Immature natural killer cell (primary cell): ENCODE data around the gene METTL25B. TPM values are rescaled to one million over a fixed set of nuclear protein-coding genes. Genes with fewer than 3 reads are reported as not detected.
A peak's percentile ranks its signal among the peaks of the same experiment; 100 is the strongest.

Experiments
- DNase-seq, 3 donors: peaks; one replicate each; pipeline ENCODE4 v3.0.0; 2022; ENCODE audit warnings: mixed read lengths in 1 of 3
- H3K27ac Mint-ChIP-seq, 6 donors: one replicate each; pipeline ENCODE4 v1.8.0; 2020; ENCODE audit warnings: mixed read lengths in 6 of 6, mild to moderate bottlenecking in 5 of 6, inconsistent platforms in 4 of 6, moderate library complexity in 3 of 6
- H3K27me3 Mint-ChIP-seq, 3 donors: one replicate each; pipeline ENCODE4 v1.8.0; 2020 to 2021; ENCODE audit warnings: low read depth in 3 of 3, mild to moderate bottlenecking in 3 of 3, mixed read lengths in 3 of 3, moderate library complexity in 3 of 3, inconsistent platforms in 1 of 3
- H3K36me3 Mint-ChIP-seq, 3 donors: one replicate each; pipeline ENCODE4 v1.8.0; 2020; ENCODE audit warnings: mixed read lengths in 3 of 3, inconsistent platforms in 2 of 3, mild to moderate bottlenecking in 2 of 3
- H3K4me1 Mint-ChIP-seq, 2 donors: one replicate each; pipeline ENCODE4 v1.8.0; 2020; ENCODE audit warnings: inconsistent platforms in 2 of 2, mild to moderate bottlenecking in 2 of 2, mixed read lengths in 2 of 2, moderate library complexity in 1 of 2
- H3K4me3 Mint-ChIP-seq, 5 donors: one replicate each; pipeline ENCODE4 v1.8.0; 2020; ENCODE audit warnings: mild to moderate bottlenecking in 5 of 5, mixed read lengths in 5 of 5, inconsistent platforms in 3 of 5, moderate library complexity in 3 of 5
- H3K9me3 Mint-ChIP-seq, 6 donors: one replicate each; pipeline ENCODE4 v1.8.0; 2020; ENCODE audit warnings: mild to moderate bottlenecking in 6 of 6, mixed read lengths in 6 of 6, inconsistent platforms in 4 of 6, moderate library complexity in 3 of 6
- polyA plus RNA-seq, 3 donors: library from polyadenylated mRNA; unstranded; fragments of 300-500 nt; fragmentation: Illumina TruSeq; gene quantifications; one replicate each; pipeline ENCODE4 v1.2.3, GENCODE V29; 2021

METTL25B gene
- polyA plus RNA-seq, 3 donors from 2014 or later = 4.1 to 6.3 (median 4.4) TPM

- Mint-ChIP-seq H3K4me3 (no peak overlapping the region), H3K9me3 (no peaks in the 10 kb centered on the region), H3K27me3 (peaks cover 12 to 24% (median 16%) of the 10 kb centered on the region in 3 donors), H3K27ac (no peak overlapping the region), H3K36me3 (peaks cover 3 to 17% (median 14%) of the 10 kb centered on the region in 3 donors), H3K4me1 (peaks cover 12 to 35% of the 10 kb centered on the region in 2 donors)
- DNase-seq = peak; percentile 76 to 79 (median 77)
Measured at GRCh38 chr1:156725683-156726280, 2.5 kb upstream of the METTL25B start.

- DNase-seq = peak in 2 of 3 donors; percentile 28 to 42
- Mint-ChIP-seq H3K27me3 (peaks cover 12 to 24% (median 16%) of the 10 kb centered on the region in 3 donors), H3K27ac (no peak overlapping the region)
Measured at GRCh38 chr1:156726549-156727226, 1.6 kb upstream of the METTL25B start.

GRCh38 chr1:156727492-156727891 is 777 bp upstream of the METTL25B start:
- no peak for DNase-seq
- Mint-ChIP-seq H3K9me3 (no peaks in the 10 kb centered on the region), H3K27me3 (peaks cover 12 to 24% (median 16%) of the 10 kb centered on the region in 3 donors), H3K36me3 (peaks cover 0 to 14% (median 14%) of the 10 kb centered on the region in 3 donors), H3K27ac (peak overlapping the region in 2 of 6 donors; percentile 96 to 100), H3K4me1 (peaks cover 12 to 35% of the 10 kb centered on the region in 2 donors), H3K4me3 (no peak overlapping the region)

More at GRCh38 chr1:156726549-156727226, 1.6 kb upstream of the METTL25B start:
- Mint-ChIP-seq H3K9me3 (no peaks in the 10 kb centered on the region), H3K4me3 (no peak overlapping the region), H3K4me1 (peaks cover 12 to 35% of the 10 kb centered on the region in 2 donors), H3K36me3 (peaks cover 0 to 14% (median 14%) of the 10 kb centered on the region in 3 donors)

GRCh38 chr1:156728599-156729462 is 562 bp downstream of the METTL25B start, which contains the start of gene ISG20L2:
Gene ISG20L2, minus strand, starts transcription at chr1:156728766. Its CDS starts 1,114 bp downstream, at chr1:156727652.
- H3K9me3 Mint-ChIP-seq = no peaks in the 10 kb centered on the region
- peaks cover 4 to 12% (median 7%) of the 10 kb centered on the region in 3 donors for H3K36me3 Mint-ChIP-seq
- H3K4me1 Mint-ChIP-seq = peaks cover 12 to 28% of the 10 kb centered on the region in 2 donors
- H3K27me3 Mint-ChIP-seq = peaks cover 10 to 25% (median 16%) of the 10 kb centered on the region in 3 donors
- peak within 1 kb of the TSS in 2 of 6 donors; percentile 96 to 100 for H3K27ac Mint-ChIP-seq
- no peak within 1 kb of the TSS for H3K4me3 Mint-ChIP-seq
- DNase-seq = peak; percentile 95 to 97 (median 97)

- Mint-ChIP-seq H3K27me3 (peaks cover under 1 to 10% (median 6%) of the 10 kb centered on the region in 3 donors), H3K36me3 (peaks cover 0 to 11% (median 4%) of the 10 kb centered on the region in 3 donors), H3K4me3 (no peak overlapping the region), H3K27ac (peak overlapping the region in 1 of 6 donors; percentile 45), H3K9me3 (peaks cover 0 to 2% (median 0%) of the 10 kb centered on the region in 6 donors), H3K4me1 (peaks cover 10 to 12% of the 10 kb centered on the region in 2 donors)
- no peak for DNase-seq
Measured at GRCh38 chr1:156733989-156734584, 5.8 kb downstream of the METTL25B start.

- Mint-ChIP-seq H3K36me3 (peaks cover 3 to 9% (median 3%) of the 10 kb centered on the region in 3 donors), H3K27ac (peak overlapping the region in 2 of 6 donors; percentile 6 to 63), H3K9me3 (peaks cover 0 to 2% (median 0%) of the 10 kb centered on the region in 6 donors), H3K27me3 (peaks cover 0 to 8% (median 0%) of the 10 kb centered on the region in 3 donors), H3K4me3 (peak overlapping the region in 1 of 5 donors; percentile 6), H3K4me1 (peaks cover 21 to 22% of the 10 kb centered on the region in 2 donors)
- DNase-seq = no peak
Measured at GRCh38 chr1:156738407-156738806, 10.1 kb downstream of the METTL25B start.

- H3K27ac Mint-ChIP-seq = peak overlapping the region in 5 of 6 donors; percentile 6 to 78 (median 71)
- H3K4me1 Mint-ChIP-seq = peaks cover 21 to 22% of the 10 kb centered on the region in 2 donors
- peak overlapping the region in 4 of 5 donors; percentile 4 to 42 (median 39) for H3K4me3 Mint-ChIP-seq
- H3K27me3 Mint-ChIP-seq = peaks cover 0 to 8% (median 0%) of the 10 kb centered on the region in 3 donors
- H3K9me3 Mint-ChIP-seq = peaks cover 0 to 2% (median 0%) of the 10 kb centered on the region in 6 donors
- peaks cover 3 to 9% (median 3%) of the 10 kb centered on the region in 3 donors for H3K36me3 Mint-ChIP-seq
- DNase-seq = no peak
Measured at GRCh38 chr1:156738916-156739315, 10.6 kb downstream of the METTL25B start.

GRCh38 chr1:156740237-156740740 is 12.0 kb downstream of the METTL25B start:
- DNase-seq = no peak
- Mint-ChIP-seq H3K9me3 (peaks cover 0 to 2% (median 0%) of the 10 kb centered on the region in 6 donors), H3K27ac (peak overlapping the region; percentile 87 to 99 (median 98)), H3K4me1 (peaks cover 22 to 25% of the 10 kb centered on the region in 2 donors), H3K27me3 (peaks cover 0 to 8% (median 0%) of the 10 kb centered on the region in 3 donors), H3K4me3 (peak overlapping the region; percentile 95 to 97 (median 96)), H3K36me3 (peaks cover 3 to 12% (median 3%) of the 10 kb centered on the region in 3 donors)

GRCh38 chr1:156740741-156741480 is 12.6 kb downstream of the METTL25B start, which contains the start of gene MRPL24:
Gene MRPL24, minus strand, starts transcription at chr1:156741088. Its CDS starts 2,384 bp downstream, at chr1:156738704.
- H3K4me3 Mint-ChIP-seq = peak within 1 kb of the TSS; percentile 95 to 97 (median 96)
- peaks cover 0 to 6% (median 0%) of the 10 kb centered on the region in 3 donors for H3K27me3 Mint-ChIP-seq
- H3K27ac Mint-ChIP-seq = peak within 1 kb of the TSS; percentile 87 to 99 (median 98)
- H3K4me1 Mint-ChIP-seq = peaks cover 29 to 31% of the 10 kb centered on the region in 2 donors
- peak; percentile 97 to 99 (median 98) for DNase-seq
- peaks cover 0 to 2% (median 0%) of the 10 kb centered on the region in 6 donors for H3K9me3 Mint-ChIP-seq
- peaks cover 3 to 7% (median 7%) of the 10 kb centered on the region in 3 donors for H3K36me3 Mint-ChIP-seq

- H3K4me3 Mint-ChIP-seq = peak overlapping the region; percentile 95 to 97 (median 96)
- H3K27ac Mint-ChIP-seq = peak overlapping the region; percentile 87 to 99 (median 98)
- H3K27me3 Mint-ChIP-seq = peaks cover 0 to 7% (median 2%) of the 10 kb centered on the region in 3 donors
- H3K36me3 Mint-ChIP-seq = peaks cover 3 to 7% (median 6%) of the 10 kb centered on the region in 3 donors
- peaks cover 0 to 2% (median 0%) of the 10 kb centered on the region in 6 donors for H3K9me3 Mint-ChIP-seq
- H3K4me1 Mint-ChIP-seq = peaks cover 35 to 38% of the 10 kb centered on the region in 2 donors
- DNase-seq = no peak
Measured at GRCh38 chr1:156741481-156741983, 13.3 kb downstream of the METTL25B start.

GRCh38 chr1:156742017-156742416 is 13.7 kb downstream of the METTL25B start:
- Mint-ChIP-seq H3K27me3 (peaks cover 0 to 9% (median 6%) of the 10 kb centered on the region in 3 donors), H3K36me3 (peaks cover 3 to 7% (median 6%) of the 10 kb centered on the region in 3 donors), H3K27ac (peak overlapping the region; percentile 87 to 99 (median 98)), H3K9me3 (peaks cover 0 to 2% (median 0%) of the 10 kb centered on the region in 6 donors), H3K4me1 (peaks cover 38 to 42% of the 10 kb centered on the region in 2 donors), H3K4me3 (peak overlapping the region in 3 of 5 donors; percentile 26 to 56 (median 46))
- no peak for DNase-seq
